IMR-90 (cell line): ENCODE measurements around the gene RECK. TPM values are rescaled to one million over a fixed set of nuclear protein-coding genes. Genes with fewer than 3 reads are reported as not detected.

Experiments used
- ATAC-seq: fragments of 200-7000 bp; cut with Tn5 transposase; 2 replicates; pipeline ENCODE4 v1.9.1; 2020; ENCODE audit warnings: low read depth, mild to moderate bottlenecking, moderate library complexity
- BruUV-seq: library from RNA; stranded (reverse); fragments of 400-500 nt; replicated peaks from 2 replicates; lab custom pipeline; 2021; lab: Mats Ljungman, UMichigan
- CTCF ChIA-PET: fragments of 300-600 bp; formaldehyde crosslinking; extraction: SDS; loops from one replicate; lab custom pipeline; 2021; ENCODE audit warnings: antibody characterized with exemption; lab: Yijun Ruan, JAX
- POLR2A ChIA-PET: fragments of 300-600 bp; sonication (Branson Sonifier 250); formaldehyde crosslinking; loops from one replicate; lab custom pipeline; 2022; ENCODE audit warnings: antibody characterized with exemption; ENCODE audit not compliant: unreplicated experiment; lab: Charles Lee
- DNase-seq: peaks from one replicate; pipeline ENCODE4 v3.0.0; 2013
- H2AFZ ChIP-seq: replicated peaks from 2 replicates; pipeline ENCODE3; 2013; ENCODE audit warnings: low read length, mild to moderate bottlenecking; ENCODE audit not compliant: poor library complexity
- H2AK5ac ChIP-seq: 2 replicates; pipeline ENCODE4 v1.6.1; 2013; ENCODE audit warnings: low read depth, low read length, inconsistent platforms
- H2AK9ac ChIP-seq: replicated peaks from 2 replicates; pipeline ENCODE3; 2013; ENCODE audit warnings: mild to moderate bottlenecking, low read depth, low read length, moderate library complexity; ENCODE audit not compliant: poor library complexity
- H2BK120ac ChIP-seq: 2 replicates; pipeline ENCODE4 v1.6.1; 2013; ENCODE audit warnings: low read depth, low read length, inconsistent platforms
- H2BK15ac ChIP-seq: 3 replicates; pipeline ENCODE4 v1.6.1; 2013; ENCODE audit warnings: low read depth, low read length, inconsistent platforms
- H2BK20ac ChIP-seq: 2 replicates; pipeline ENCODE4 v1.6.1; 2013; ENCODE audit warnings: low read depth, mild to moderate bottlenecking, inconsistent platforms, low read length, moderate library complexity
- H2BK5ac ChIP-seq: 2 replicates; pipeline ENCODE4 v1.6.1; 2013; ENCODE audit warnings: mild to moderate bottlenecking, low read depth, low read length, inconsistent platforms; ENCODE audit not compliant: poor library complexity, severe bottlenecking
- H3K14ac ChIP-seq: replicated peaks from 2 replicates; pipeline ENCODE4 v1.6.1; 2013; ENCODE audit warnings: low read depth, low read length, inconsistent platforms
- H3K18ac ChIP-seq: 2 replicates; pipeline ENCODE4 v1.6.1; 2013; ENCODE audit warnings: low read depth, low read length, control low read depth
- H3K23ac ChIP-seq: 2 replicates; pipeline ENCODE4 v1.6.1; 2013; ENCODE audit warnings: low read depth, low read length, inconsistent platforms
- H3K27ac ChIP-seq: 2 replicates; pipeline ENCODE4 v1.5.1; 2013; ENCODE audit warnings: mild to moderate bottlenecking, control low read depth, low read length; ENCODE audit not compliant: insufficient read depth
- H3K27me3 ChIP-seq: 2 replicates; pipeline ENCODE4 v1.6.1; 2013; ENCODE audit warnings: low read length; ENCODE audit not compliant: control insufficient read depth, insufficient read depth
- H3K36me3 ChIP-seq: 2 replicates; pipeline ENCODE4 v1.6.1; 2013; ENCODE audit warnings: low read length, mixed read lengths; ENCODE audit not compliant: control insufficient read depth, insufficient read depth
- H3K4ac ChIP-seq: 2 replicates; pipeline ENCODE4 v1.6.1; 2013; ENCODE audit warnings: low read depth, low read length, inconsistent platforms
- H3K4me1 ChIP-seq: 2 replicates; pipeline ENCODE4 v1.6.1; 2013; ENCODE audit warnings: low read length, mixed read lengths; ENCODE audit not compliant: control insufficient read depth, insufficient read depth
- H3K4me2 ChIP-seq: 2 replicates; pipeline ENCODE4 v1.6.1; 2013; ENCODE audit warnings: low read depth, mild to moderate bottlenecking, control low read depth, low read length, moderate library complexity
- H3K4me3 ChIP-seq: 2 replicates; pipeline ENCODE4 v1.5.1; 2013; ENCODE audit warnings: low read depth, mild to moderate bottlenecking, control low read depth, low read length, moderate library complexity; ENCODE audit not compliant: insufficient read depth
- H3K56ac ChIP-seq: 2 replicates; pipeline ENCODE4 v1.6.1; 2013; ENCODE audit warnings: low read length, inconsistent platforms; ENCODE audit not compliant: insufficient read depth; ENCODE audit errors: extremely low read depth
- H3K79me1 ChIP-seq, 2 experiments: 2 replicates each; pipeline ENCODE4 v1.6.1; 2013; ENCODE audit warnings: low read length in 2 of 2, inconsistent platforms in 1 of 2, low read depth in 1 of 2
- H3K9ac ChIP-seq: 2 replicates; pipeline ENCODE4 v1.6.1; 2013; ENCODE audit warnings: low read depth, low read length, control low read depth
- H3K9me1 ChIP-seq: 2 replicates; pipeline ENCODE4 v1.6.1; 2013; ENCODE audit warnings: low read length, inconsistent platforms; ENCODE audit not compliant: insufficient read depth
- H3K9me3 ChIP-seq: 2 replicates; pipeline ENCODE4 v1.6.1; 2013; ENCODE audit warnings: low read length; ENCODE audit not compliant: control insufficient read depth, insufficient read depth
- H4K20me1 ChIP-seq: 2 replicates; pipeline ENCODE4 v1.6.1; 2013; ENCODE audit warnings: low read length, inconsistent platforms; ENCODE audit not compliant: insufficient read depth
- H4K5ac ChIP-seq: 2 replicates; pipeline ENCODE4 v1.6.1; 2013; ENCODE audit warnings: mild to moderate bottlenecking, low read depth, low read length, control low read depth
- H4K8ac ChIP-seq, 2 experiments: 2 replicates each; pipeline ENCODE4 v1.6.1; 2013; ENCODE audit warnings: low read depth in 2 of 2, low read length in 2 of 2, control low read depth in 1 of 2, inconsistent platforms in 1 of 2
- H4K91ac ChIP-seq: 2 replicates; pipeline ENCODE4 v1.6.1; 2013; ENCODE audit warnings: low read depth, low read length, inconsistent platforms; ENCODE audit not compliant: insufficient read depth
- FOS ChIP-seq: fragments of 150-350 bp; IDR thresholded peaks from 2 replicates; pipeline ENCODE4 v1.6.1; 2016; ENCODE audit warnings: low read depth, low read length
- MXI1 ChIP-seq: IDR thresholded peaks from 2 replicates; pipeline ENCODE4 v1.6.1; 2012; ENCODE audit warnings: low read depth, mild to moderate bottlenecking, low read length, moderate library complexity, borderline replicate concordance
- RFX5 ChIP-seq: IDR thresholded peaks from 2 replicates; pipeline ENCODE4 v1.8.0; 2012; ENCODE audit warnings: low read depth, mild to moderate bottlenecking, low read length, moderate library complexity
- USF2 ChIP-seq: fragments of 150-350 bp; IDR thresholded peaks from 2 replicates; pipeline ENCODE4 v1.6.1; 2017; ENCODE audit warnings: mild to moderate bottlenecking, antibody characterized with exemption, low read length, low read depth
- WGBS, 2 experiments: methylation state at CpG; one replicate each; pipeline versions ENCODE4 v1.1.5 to v1.1.7; 2013; ENCODE audit warnings: missing lambda C conversion rate in 2 of 2; ENCODE audit not compliant: insufficient read length in 1 of 2; ENCODE audit errors: extremely low coverage in 2 of 2; 5-methylcytosine and 5-hydroxymethylcytosine counted together
- dilution Hi-C: fragments of 300-500 bp; cut with HindIII; formaldehyde crosslinking; loops from one replicate; pipeline ENCODE4 v1.14.3; 2018; ENCODE audit warnings: low sequenced_read_pairs; ENCODE audit not compliant: unreplicated experiment
- in situ Hi-C: fragments of 300-500 bp; cut with MboI; formaldehyde crosslinking; loops from 3 replicates; pipeline ENCODE4 v1.14.3; 2019; ENCODE audit warnings: low sequenced_read_pairs, inconsistent platforms, mixed read lengths
- intact Hi-C: fragments of 100-400 bp; cut with micrococcal nuclease; formaldehyde crosslinking; loops from 2 replicates; pipeline ENCODE4 v1.10.0; 2022
- polyA plus RNA-seq, 3 experiments: library from polyadenylated mRNA; depleted of rRNA; stranded (reverse); fragments of >200 nt; gene quantifications; 2 replicates each; pipeline ENCODE4 v1.2.3, GENCODE V29; 2012; ENCODE audit warnings: low replicate concordance in 1 of 3
- total RNA-seq: library from RNA; depleted of rRNA; stranded (reverse); fragments of >200 nt; gene quantifications from 2 replicates; pipeline ENCODE4 v1.2.3, GENCODE V29; 2012

RECK gene
- total and polyA plus RNA-seq, 2 of the 4 experiments (the other 2 are of a cell fraction) = 23.5 to 44.0 TPM

GRCh38 chr9:36045610-36046009, 8.9 kb downstream of the RECK start:
- DNase-seq = no peak
- CTCF ChIA-PET = interaction anchor here (0.6 to 0.7 kb wide), 3 partner anchors 11 to 122 kb away, joined by 4 to 6 read pairs (median 5); no protein-coding TSS in a partner anchor

More at GRCh38 chr9:36045610-36046009, 8.9 kb downstream of the RECK start:
- 0 out of 2 replicates have a peak overlapping the region, but pooled peaks have one; percentile 5 for H3K4me2 ChIP-seq
- H3K4me3 ChIP-seq = no peak overlapping the region
- no peak for ATAC-seq
- intact Hi-C loops = no loop called here
- H2AK9ac ChIP-seq = no peak overlapping the region
- no peak overlapping the region for H3K23ac ChIP-seq
- H2BK120ac ChIP-seq = no peak overlapping the region
- H3K4me1 ChIP-seq = peaks cover 16% of the 10 kb centered on the region
- H3K56ac ChIP-seq = no peak overlapping the region
- BruUV-seq = no TSS peak
- POLR2A ChIA-PET = interaction anchor here (0.7 kb wide), 1 partner anchor 60 kb away, joined by 17 read pairs; no protein-coding TSS in a partner anchor
- no peak overlapping the region for H3K14ac ChIP-seq
- dilution Hi-C loops = no loop called here
- H3K9me3 ChIP-seq = no peaks in the 10 kb centered on the region
- H4K91ac ChIP-seq = no peak overlapping the region
- no peaks in the 10 kb centered on the region; the same call in 1 of the 2 replicates for H3K36me3 ChIP-seq
- peaks cover 5 to 49% of the 10 kb centered on the region in 2 experiments; a peak in 3 of 4 replicates for H3K79me1 ChIP-seq
- H3K27ac ChIP-seq = no peak overlapping the region
- no peak overlapping the region for H3K18ac ChIP-seq
- H2BK5ac ChIP-seq = no peak overlapping the region
- H4K8ac ChIP-seq = no peak overlapping the region
- H3K27me3 ChIP-seq = no peaks in the 10 kb centered on the region
- no peak overlapping the region for H2AFZ ChIP-seq
- peaks cover 87% of the 10 kb centered on the region for H4K20me1 ChIP-seq
- peak; percentile 85; the same call in 1 of the 2 replicates for TF ChIP-seq MXI1
- no peak for TF ChIP-seq FOS
- TF ChIP-seq RFX5 = no peak
- no peak for TF ChIP-seq USF2
- no peak overlapping the region for H3K4ac ChIP-seq
- no peak overlapping the region for H4K5ac ChIP-seq
- H3K9me1 ChIP-seq = peaks cover 13% of the 10 kb centered on the region
- WGBS, 2 experiments = no CpG with 5 or more reads among the region's 2 CpGs
- no peak overlapping the region for H3K9ac ChIP-seq
- H2BK15ac ChIP-seq = no peak overlapping the region
- in situ Hi-C loops = no loop called here
- no peak overlapping the region for H2BK20ac ChIP-seq
- H2AK5ac ChIP-seq = no peak overlapping the region
